Prostate gland (tissue), 2 donors: ENCODE data around the gene OTOP2. TPM values are rescaled to one million over a fixed set of nuclear protein-coding genes. Genes with fewer than 3 reads are reported as not detected.
A peak's percentile ranks its signal among the peaks of the same experiment; 100 is the strongest.

Source experiments
- DNase-seq: peaks from one replicate; pipeline ENCODE4 v3.0.0-alpha.2; 2019; ENCODE audit warnings: low spot score
- H3K27ac ChIP-seq, 2 donors: fragments of 200-600 bp; sonication (generic); 2 replicates each; pipeline ENCODE4 v1.5.1; 2017 to 2019
- H3K27me3 ChIP-seq: fragments of 200-600 bp; sonication (generic); replicated peaks from 2 replicates; pipeline ENCODE4 v1.5.1; 2019; ENCODE audit not compliant: insufficient read depth
- H3K36me3 ChIP-seq, 2 donors: fragments of 200-600 bp; sonication (generic); 1 replicate in 1 of 2; 2 replicates in 1 of 2; pipeline versions ENCODE4 v1.5.1 to v1.8.1; 2017 to 2019
- H3K4me1 ChIP-seq: fragments of 200-600 bp; sonication (generic); replicated peaks from 2 replicates; pipeline ENCODE4 v1.5.1; 2019
- H3K4me3 ChIP-seq, 2 donors: fragments of 200-600 bp; sonication (generic); 2 replicates each; pipeline ENCODE4 v1.5.1; 2017 to 2019
- H3K9me3 ChIP-seq: fragments of 200-600 bp; sonication (generic); 2 replicates; pipeline ENCODE4 v1.5.1; 2017
- CTCF ChIP-seq, 4 experiments: fragments of 200-600 bp in 2 of 4; fragments of 450-650 bp in 2 of 4; sonication (generic) in 2 of 4; IDR thresholded peaks; 1 replicate in 3 of 4; 2 replicates in 1 of 4; pipeline ENCODE4 v1.5.1; 2016 to 2019; ENCODE audit warnings: antibody characterized with exemption in 4 of 4, mild to moderate bottlenecking in 2 of 4, moderate library complexity in 2 of 4
- POLR2A ChIP-seq: fragments of 450-650 bp; IDR thresholded peaks from one replicate; pipeline ENCODE4 v1.6.1; 2016; ENCODE audit warnings: antibody characterized with exemption, mild to moderate bottlenecking
- POLR2AphosphoS5 ChIP-seq: sonication (generic); formaldehyde crosslinking; IDR thresholded peaks from one replicate; pipeline ENCODE4 v1.6.1; 2017; ENCODE audit warnings: antibody characterized with exemption
- WGBS: methylation state at CpG from one replicate; pipeline ENCODE4 v1.1.5; 2018; 5-methylcytosine and 5-hydroxymethylcytosine counted together
- intact Hi-C: fragments of 100-400 bp; cut with DNase I; formaldehyde crosslinking; loops from one replicate; pipeline ENCODE4 v1.14.2; 2022
- total RNA-seq, 2 donors: library from RNA; depleted of rRNA; stranded (reverse); fragments of >200 nt; gene quantifications; one replicate each; pipeline ENCODE4 v1.1.0, GENCODE V29; 2016

Gene OTOP2
- total RNA-seq, 2 donors from 2014 or later = 0.85 TPM; not detected in 1

GRCh38 chr17:74892974-74893911 is 30.8 kb upstream of the OTOP2 start, which contains the start of gene FADS6:
TSS of gene FADS6 (minus strand) at chr17:74893633. CDS start at chr17:74893595, 38 bp downstream.
- no peak for DNase-seq
- Histone ChIP-seq H3K4me1 (peaks cover 7% of the 10 kb centered on the region), H3K27me3 (peaks cover 19% of the 10 kb centered on the region), H3K27ac (no peak within 1 kb of the TSS), H3K9me3 (no peaks in the 10 kb centered on the region), H3K36me3 (no peaks in the 10 kb centered on the region), H3K4me3 (peak within 1 kb of the TSS; percentile 7 to 23)
- WGBS = 3% methylated on average over 52 of the region's 86 CpGs
- intact Hi-C loops = no loop called here
- TF ChIP-seq CTCF (IDR thresholded peaks at IDR 0.05) (no peak), POLR2AphosphoS5 (no peak), POLR2A (no peak)

GRCh38 chr17:74893936-74894671 is 30.0 kb upstream of the OTOP2 start:
- H3K4me1 ChIP-seq = peaks cover 7% of the 10 kb centered on the region
- 39% methylated on average over 18 of the region's 22 CpGs for WGBS
- H3K36me3 ChIP-seq = no peaks in the 10 kb centered on the region
- H3K4me3 ChIP-seq = no peak overlapping the region
- no peaks in the 10 kb centered on the region for H3K9me3 ChIP-seq
- no peak for DNase-seq
- TF ChIP-seq POLR2A (no peak), POLR2AphosphoS5 (no peak), CTCF (IDR thresholded peaks at IDR 0.05) (no peak)
- intact Hi-C loops = no loop called here
- peaks cover 16% of the 10 kb centered on the region for H3K27me3 ChIP-seq
- H3K27ac ChIP-seq = no peak overlapping the region

DNA sequence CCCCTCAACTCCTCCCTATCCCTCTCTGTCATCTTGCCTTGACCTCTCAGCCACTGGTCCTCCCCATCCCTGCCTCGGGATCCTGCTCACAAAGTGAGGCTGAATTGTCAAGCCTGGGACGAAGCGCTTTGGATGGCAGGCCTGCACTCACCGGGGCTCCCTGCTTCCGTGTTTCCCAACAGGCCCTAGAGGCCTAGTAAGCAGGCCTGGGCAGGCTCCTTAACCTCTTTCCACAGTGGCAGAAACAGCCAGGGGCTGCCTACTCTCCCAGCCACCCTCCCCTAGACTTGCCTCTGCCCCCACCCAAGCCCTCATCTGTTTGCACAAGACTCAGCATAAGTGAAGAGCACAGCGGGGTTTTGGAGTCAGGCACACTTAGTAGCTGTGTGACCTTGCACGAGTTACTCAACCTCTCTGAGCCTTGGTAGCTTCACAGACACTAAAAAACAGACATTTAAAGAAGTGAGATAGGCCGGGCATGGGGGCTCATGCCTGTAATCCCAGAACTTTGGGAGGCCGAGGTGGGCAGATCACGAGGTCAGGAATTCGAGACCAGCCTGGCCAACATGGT is 25.6 kb upstream of the OTOP2 start:
- TF ChIP-seq POLR2A (no peak), CTCF (IDR thresholded peaks at IDR 0.05) (no peak), POLR2AphosphoS5 (no peak)
- WGBS = 71% methylated on average over 11 of the region's 11 CpGs
- intact Hi-C loops = no loop called here
- Histone ChIP-seq H3K27ac (no peak overlapping the region), H3K4me3 (no peak overlapping the region), H3K27me3 (peaks cover 8% of the 10 kb centered on the region), H3K9me3 (no peaks in the 10 kb centered on the region), H3K36me3 (no peaks in the 10 kb centered on the region), H3K4me1 (peaks cover 2% of the 10 kb centered on the region)
- DNase-seq = no peak

GRCh38 chr17:74900208-74900607 is 23.9 kb upstream of the OTOP2 start:
- no peak for TF ChIP-seq CTCF (IDR thresholded peaks at IDR 0.05)
- Histone ChIP-seq H3K4me3 (no peak overlapping the region), H3K36me3 (no peaks in the 10 kb centered on the region), H3K27me3 (no peaks in the 10 kb centered on the region), H3K9me3 (no peaks in the 10 kb centered on the region), H3K4me1 (no peaks in the 10 kb centered on the region), H3K27ac (no peak overlapping the region)
- DNase-seq = no peak
- intact Hi-C loops = no loop called here
- WGBS = 68% methylated on average over 8 of the region's 8 CpGs
